Measurements from ENCODE around the gene DLGAP3.
"Not testable (repeated sequence)": the region's sequence is repeated elsewhere in the genome, so short reads cannot be mapped to it uniquely, and the experiment has no call there.

The DLGAP3 gene

GRCh38 chr1:34929497-34929852 is at the start of gene DLGAP3:
DLGAP3 (minus strand) TSS chr1:34929650; CDS start chr1:34905383, 24,267 bp downstream.
- DNase-seq (ENCODE audit: low read depth), result no peak
- H3K4me3 ChIP-seq (ENCODE audit: low read depth, low read length), result peak within 1 kb of the TSS; percentile 21

- DNase-seq (ENCODE audit: low read depth), result no peak
Measured at GRCh38 chr1:34978921-34979320, 49.5 kb upstream of the DLGAP3 start.

GRCh38 chr1:34977858-34978257 is 48.4 kb upstream of the DLGAP3 start:
- DNase-seq (ENCODE audit: low read depth), result no peak
- H3K4me3 ChIP-seq (ENCODE audit: low read depth, low read length), result no peak overlapping the region

More at GRCh38 chr1:34978921-34979320, 49.5 kb upstream of the DLGAP3 start:
- H3K4me3 ChIP-seq (ENCODE audit: low read depth, low read length), result no peak overlapping the region

- no peak overlapping the region for H3K4me3 ChIP-seq (ENCODE audit: low read depth, low read length)
- DNase-seq (ENCODE audit: low read depth), result no peak
Measured at GRCh38 chr1:34977210-34977471, 47.7 kb upstream of the DLGAP3 start.

- no peak overlapping the region for H3K4me3 ChIP-seq (ENCODE audit: low read depth, low read length)
- no peak for DNase-seq (ENCODE audit: low read depth)
Measured at GRCh38 chr1:34976384-34977209, 47.1 kb upstream of the DLGAP3 start.

GRCh38 chr1:34975771-34976170 is 46.3 kb upstream of the DLGAP3 start:
- no peak for DNase-seq (ENCODE audit: low read depth)
- no peak overlapping the region for H3K4me3 ChIP-seq (ENCODE audit: low read depth, low read length)

- no peak overlapping the region for H3K4me3 ChIP-seq (ENCODE audit: low read depth, low read length)
- DNase-seq (ENCODE audit: low read depth), result no peak
Measured at GRCh38 chr1:34975338-34975737, 45.9 kb upstream of the DLGAP3 start.

- no peak for DNase-seq (ENCODE audit: low read depth)
- H3K4me3 ChIP-seq (ENCODE audit: low read depth, low read length), result no peak overlapping the region
Measured at GRCh38 chr1:34974626-34975025, 45.2 kb upstream of the DLGAP3 start.

- H3K4me3 ChIP-seq (ENCODE audit: low read depth, low read length), result no peak overlapping the region
- DNase-seq (ENCODE audit: low read depth), result no peak
Measured at GRCh38 chr1:34973326-34973725, 43.9 kb upstream of the DLGAP3 start.

GRCh38 chr1:34970829-34971228 is 41.4 kb upstream of the DLGAP3 start:
- DNase-seq (ENCODE audit: low read depth), result no peak
- no peak overlapping the region for H3K4me3 ChIP-seq (ENCODE audit: low read depth, low read length)

- no peak overlapping the region for H3K4me3 ChIP-seq (ENCODE audit: low read depth, low read length)
- no peak for DNase-seq (ENCODE audit: low read depth)
Measured at GRCh38 chr1:34970220-34970735, 40.8 kb upstream of the DLGAP3 start.

GRCh38 chr1:34968297-34968696 is 38.8 kb upstream of the DLGAP3 start:
- not testable (repeated sequence) for H3K4me3 ChIP-seq (ENCODE audit: low read depth, low read length); DNase-seq (ENCODE audit: low read depth)

GRCh38 chr1:34967672-34968071 is 38.2 kb upstream of the DLGAP3 start:
- not testable (repeated sequence) for H3K4me3 ChIP-seq (ENCODE audit: low read depth, low read length); DNase-seq (ENCODE audit: low read depth)

GRCh38 chr1:34965597-34965996 is 36.1 kb upstream of the DLGAP3 start:
- no peak for DNase-seq (ENCODE audit: low read depth)

GRCh38 chr1:34950428-34950827 is 21.0 kb upstream of the DLGAP3 start:
- H3K4me3 ChIP-seq (ENCODE audit: low read depth, low read length), result no peak overlapping the region
- no peak for DNase-seq (ENCODE audit: low read depth)

More at GRCh38 chr1:34965597-34965996, 36.1 kb upstream of the DLGAP3 start:
- H3K4me3 ChIP-seq (ENCODE audit: low read depth, low read length), result no peak overlapping the region

- DNase-seq (ENCODE audit: low read depth); H3K4me3 ChIP-seq (ENCODE audit: low read depth, low read length): not testable (repeated sequence)
Measured at GRCh38 chr1:34948739-34949138, 19.3 kb upstream of the DLGAP3 start.

GRCh38 chr1:34947641-34948314 is 18.3 kb upstream of the DLGAP3 start:
- DNase-seq (ENCODE audit: low read depth); H3K4me3 ChIP-seq (ENCODE audit: low read depth, low read length): not testable (repeated sequence)

GRCh38 chr1:34946211-34946610 is 16.8 kb upstream of the DLGAP3 start:
- no peak for DNase-seq (ENCODE audit: low read depth)

GRCh38 chr1:34941798-34942197 is 12.3 kb upstream of the DLGAP3 start:
- DNase-seq (ENCODE audit: low read depth); H3K4me3 ChIP-seq (ENCODE audit: low read depth, low read length): not testable (repeated sequence)

More at GRCh38 chr1:34946211-34946610, 16.8 kb upstream of the DLGAP3 start:
- no peak overlapping the region for H3K4me3 ChIP-seq (ENCODE audit: low read depth, low read length)

GRCh38 chr1:34930702-34931071 is 1.2 kb upstream of the DLGAP3 start:
- H3K4me3 ChIP-seq (ENCODE audit: low read depth, low read length), result no peak overlapping the region

More at GRCh38 chr1:34930702-34931071, 1.2 kb upstream of the DLGAP3 start:
- no peak for DNase-seq (ENCODE audit: low read depth)

All from skeletal muscle cell (primary cell).